H1 (cell line): ENCODE results near the gene TMEM181. TPM values are rescaled to one million over a fixed set of nuclear protein-coding genes. Genes with fewer than 3 reads are reported as not detected.

ENCODE experiments used
- SAP30 ChIP-seq: fragments of 300-600 bp; sonication (generic); IDR thresholded peaks from 2 replicates; pipeline ENCODE4 v1.7.1; 2012; ENCODE audit warnings: low read length, moderate library complexity, mild to moderate bottlenecking, inconsistent platforms; ENCODE audit not compliant: insufficient read depth, insufficient replicate concordance
- polyA plus RNA-seq, 7 experiments: library from polyadenylated mRNA; depleted of rRNA in 3 of 7; stranded (reverse) in 5 of 7; unstranded in 2 of 7; fragments of >200 nt in 5 of 7; fragments of 200-250 nt in 2 of 7; gene quantifications; 1 replicate in 5 of 7; 2 replicates in 1 of 7; 4 replicates in 1 of 7; pipeline versions ENCODE4 v1.2.1 to v1.2.3, GENCODE V29; 2011 to 2013; ENCODE audit warnings: missing spikeins in 2 of 7, mixed read lengths in 2 of 7
- total RNA-seq: library from RNA; stranded (reverse); fragmentation: NEBNext Ultra II Directional; extraction: Animal tissue kit (Norgen Biotek cat#: 25700); gene quantifications from 2 replicates; pipeline ENCODE4 v1.2.1, GENCODE V29; 2021

The TMEM181 gene
- total and polyA plus RNA-seq, 2 of the 8 experiments (the other 6 are each of a cell fraction or from before 2014, with no cell fraction given): 8.6 to 19.0 TPM

GRCh38 chr6:158662607-158662953 is 102.7 kb downstream of the TMEM181 start (continued):
- no peak for TF ChIP-seq SAP30
